Activated CD8-positive, alpha-beta memory T cell treated with anti-CD3 and anti-CD28 coated beads, Interleukin-2, amount 50 U/mL, for 24 hours (primary cell): ENCODE results near the gene TNIP3.

ENCODE experiments used
- DNase-seq: peaks from one replicate; pipeline ENCODE4 v3.0.0-alpha.2; 2020; ENCODE audit errors: extremely low read depth

TNIP3 gene

GRCh38 chr4:121088867-121089266 lies 75.3 kb downstream of the TNIP3 start:
- no peak for DNase-seq
